Measurements from ENCODE around the gene DRAM2.

DNA sequence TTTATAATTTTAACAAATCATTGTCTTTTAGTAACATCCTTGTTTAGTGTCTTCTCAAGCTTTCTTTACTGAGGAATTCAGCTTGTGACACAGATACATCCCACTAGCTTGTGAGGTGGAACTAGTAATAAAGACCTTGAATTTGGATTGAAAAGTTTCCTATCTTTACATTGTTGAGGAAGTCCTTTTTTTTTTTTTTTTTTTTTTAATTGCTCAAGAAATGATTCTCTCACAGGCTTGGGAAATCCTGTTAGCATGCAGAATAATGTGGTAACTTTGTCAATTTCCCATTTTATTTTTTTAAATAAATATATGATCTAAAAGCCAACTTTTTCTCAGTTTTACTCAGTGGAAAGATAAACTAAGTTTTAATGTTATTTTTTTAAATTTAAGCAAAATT is 44.8 kb upstream of the DRAM2 start:
- TF ChIP-seq POLR2A (IDR thresholded peaks at IDR 0.05) (no peak), CTCF (IDR thresholded peaks at IDR 0.05) (no peak)

Measured in right lobe of liver (tissue), 4 donors.